Measurements from ENCODE around the gene TREM1. TPM values are rescaled to one million over a fixed set of nuclear protein-coding genes. Genes with fewer than 3 reads are reported as not detected.

TREM1 gene
- polyA plus RNA-seq, 4 donors = 0.19 to 0.42 TPM; not detected in 2

GRCh38 chr6:41226752-41227151 is 59.7 kb downstream of the TREM1 start:
- peak; percentile 5 to 25 (median 17) for DNase-seq (ENCODE audit: low read depth in 4 of 4, low spot score in 2 of 4)

GRCh38 chr6:41224800-41225199 is 61.7 kb downstream of the TREM1 start:
- no peak for DNase-seq (ENCODE audit: low read depth in 4 of 4, low spot score in 2 of 4)

Other genes with a start within 250 kb of the TREM1 start
- gene UNC5CL, start 247.5 kb downstream of the TREM1 start, polyA plus RNA-seq (ENCODE audit: insufficient read length in 4 of 4) = 10 to 100 TPM in 1 of 4 donors, 1 to 10 TPM in 3; 4.5 to 10.8 (median 6.7) TPM
- gene TSPO2, start 244.2 kb downstream of the TREM1 start, polyA plus RNA-seq (ENCODE audit: insufficient read length in 4 of 4) = under 1 TPM; 0.57 to 0.88 (median 0.72) TPM
- under 1 TPM in 3 of 4 donors, not detected in 1; 0.38 to 0.66 (median 0.52) TPM for gene APOBEC2, start 233.5 kb downstream of the TREM1 start, polyA plus RNA-seq (ENCODE audit: insufficient read length in 4 of 4)
- gene OARD1, start 214.3 kb downstream of the TREM1 start, polyA plus RNA-seq (ENCODE audit: insufficient read length in 4 of 4) = 10 to 100 TPM; 52.3 to 71.3 (median 57.8) TPM
- gene NFYA, start 213.7 kb downstream of the TREM1 start, polyA plus RNA-seq (ENCODE audit: insufficient read length in 4 of 4) = 10 to 100 TPM; 45.6 to 53.7 (median 49.4) TPM
- 1 to 10 TPM in 1 of 4 donors, under 1 TPM in 3; 0.49 to 1.3 (median 0.96) TPM for gene TREML1, start 132.3 kb downstream of the TREM1 start, polyA plus RNA-seq (ENCODE audit: insufficient read length in 4 of 4)
- gene TREM2, start 123.6 kb downstream of the TREM1 start, polyA plus RNA-seq (ENCODE audit: insufficient read length in 4 of 4) = under 1 TPM; 0.28 to 0.55 (median 0.41) TPM
- gene TREML2, start 85.5 kb downstream of the TREM1 start, polyA plus RNA-seq (ENCODE audit: insufficient read length in 4 of 4) = under 1 TPM; 0.08 to 0.13 (median 0.12) TPM
- under 1 TPM in 2 of 4 donors, not detected in 2; 0.06 to 0.09 TPM for gene TREML4, start 58.3 kb downstream of the TREM1 start, polyA plus RNA-seq (ENCODE audit: insufficient read length in 4 of 4)
- gene NCR2, start 48.9 kb upstream of the TREM1 start, polyA plus RNA-seq (ENCODE audit: insufficient read length in 4 of 4) = not detected